ENCODE data around the gene CCDC137.

The CCDC137 gene

DNA sequence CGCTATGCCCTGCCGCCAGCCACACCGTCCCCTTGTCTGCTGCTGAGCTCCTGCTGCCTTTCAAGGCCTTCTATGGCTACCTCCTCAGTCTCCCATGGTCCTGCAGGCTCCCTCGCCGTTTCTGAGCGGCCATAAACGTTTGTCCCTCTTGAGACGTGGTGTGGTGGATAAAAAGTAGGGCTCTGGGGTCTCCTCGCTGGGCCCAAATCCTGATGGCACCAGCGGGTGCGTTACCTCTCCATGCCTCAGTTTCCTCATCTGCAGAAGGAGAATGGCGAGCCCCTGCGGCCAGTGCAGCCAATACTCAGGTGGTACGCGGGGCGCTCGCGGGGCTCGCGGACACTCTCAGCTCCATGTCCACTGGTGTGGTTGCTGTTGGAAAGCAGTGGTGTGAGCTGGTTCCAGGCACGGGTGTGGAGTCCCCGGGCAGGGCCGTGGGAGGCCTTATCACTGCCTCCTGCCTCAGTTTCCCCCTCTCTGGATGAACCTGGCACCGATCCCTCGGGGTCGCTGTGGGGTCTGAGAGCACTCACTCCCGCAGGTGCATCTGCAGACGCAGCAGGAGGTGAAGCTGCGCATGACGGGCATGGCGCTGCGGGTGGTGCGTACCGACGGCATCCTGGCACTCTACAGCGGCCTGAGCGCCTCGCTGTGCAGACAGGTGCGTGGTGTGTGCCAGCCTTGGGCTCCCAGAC is 48.0 kb downstream of the CCDC137 start:
- no peak for DNase-seq
- no peaks in the 10 kb centered on the region for H3K36me3 ChIP-seq (replicated peaks; ENCODE audit: insufficient read depth, low read length)
- H3K9ac ChIP-seq (ENCODE audit: low read length), result no peak overlapping the region
- H3K9me2 ChIP-seq (replicated peaks; ENCODE audit: insufficient read depth, low read length), result no peaks in the 10 kb centered on the region
- H2AFZ ChIP-seq (ENCODE audit: low read length), result no peak overlapping the region
- no peaks in the 10 kb centered on the region for H4K20me1 ChIP-seq (ENCODE audit: insufficient read depth, low read length)
- no peaks in the 10 kb centered on the region for H3K27me3 ChIP-seq (replicated peaks; ENCODE audit: insufficient read depth, low read length)
- peaks cover 17% of the 10 kb centered on the region for H3K4me1 ChIP-seq (ENCODE audit: low read length)
- H3K27ac ChIP-seq (ENCODE audit: low read length), result no peak overlapping the region
- TF ChIP-seq EZH2 (optimal IDR thresholded peaks at IDR 0.05; ENCODE audit: low read depth, low read length) (no peak), CTCF (IDR thresholded peaks at IDR 0.05; ENCODE audit: low read length) (no peak)
- H3K4me2 ChIP-seq (ENCODE audit: low read depth, low read length), result no peak overlapping the region
- peaks cover 34% of the 10 kb centered on the region for H3K79me2 ChIP-seq (ENCODE audit: low read length)
- peaks cover 12% of the 10 kb centered on the region for H3F3A ChIP-seq (ENCODE audit: insufficient read depth, low read length)
- H3K9me3 ChIP-seq (replicated peaks; ENCODE audit: insufficient read depth, low read length), result no peaks in the 10 kb centered on the region
- no peak overlapping the region for H3K4me3 ChIP-seq (ENCODE audit: low read length)

DNA sequence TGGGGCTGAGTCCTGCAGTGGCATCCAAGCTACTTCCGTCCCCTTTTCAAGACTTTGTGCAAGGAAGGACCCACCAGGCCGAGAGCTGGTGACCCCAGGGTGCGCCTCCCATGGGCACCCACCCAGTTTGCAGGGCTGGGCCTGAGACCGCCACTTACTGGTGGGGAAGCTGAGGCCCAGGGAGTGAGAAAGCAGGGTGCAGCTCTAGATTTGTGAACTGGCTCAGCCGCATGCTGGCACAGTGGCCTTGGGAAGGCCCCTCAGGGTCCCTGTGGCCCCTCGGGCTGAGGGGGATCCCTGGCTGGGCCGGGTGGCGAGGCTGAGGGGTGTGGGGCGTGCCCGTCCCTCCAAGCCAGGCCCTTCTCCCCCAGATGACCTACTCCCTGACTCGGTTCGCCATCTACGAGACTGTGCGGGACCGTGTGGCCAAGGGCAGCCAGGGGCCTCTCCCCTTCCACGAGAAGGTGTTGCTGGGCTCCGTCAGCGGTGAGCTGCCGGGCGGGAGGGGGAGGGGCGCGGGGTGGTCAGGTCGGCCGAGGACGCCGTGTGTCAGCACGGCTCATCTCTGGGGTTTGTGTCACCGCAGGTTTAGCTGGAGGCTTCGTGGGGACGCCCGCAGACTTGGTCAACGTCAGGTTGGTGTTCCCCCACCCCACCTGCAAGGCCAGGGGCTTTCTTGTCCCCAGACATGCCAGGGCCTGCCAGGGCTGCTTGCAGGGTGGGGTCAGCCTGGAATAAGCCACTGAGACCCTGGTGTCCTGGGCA is 48.8 kb downstream of the CCDC137 start:
- TF ChIP-seq EZH2 (optimal IDR thresholded peaks at IDR 0.05; ENCODE audit: low read depth, low read length) (no peak), CTCF (IDR thresholded peaks at IDR 0.05; ENCODE audit: low read length) (no peak), EZH2phosphoT487 (IDR thresholded peaks at IDR 0.05; ENCODE audit: low read length) (no peak)
- Histone ChIP-seq H3K4me1 (ENCODE audit: low read length) (peaks cover 17% of the 10 kb centered on the region), H4K20me1 (ENCODE audit: insufficient read depth, low read length) (no peaks in the 10 kb centered on the region), H3K9me2 (replicated peaks; ENCODE audit: insufficient read depth, low read length) (no peaks in the 10 kb centered on the region), H3K4me2 (ENCODE audit: low read depth, low read length) (no peak overlapping the region), H3K36me3 (replicated peaks; ENCODE audit: insufficient read depth, low read length) (no peaks in the 10 kb centered on the region), H2AFZ (ENCODE audit: low read length) (no peak overlapping the region), H3K4me3 (ENCODE audit: low read length) (no peak overlapping the region), H3K9me3 (replicated peaks; ENCODE audit: insufficient read depth, low read length) (no peaks in the 10 kb centered on the region), H3K9ac (ENCODE audit: low read length) (no peak overlapping the region), H3K79me2 (ENCODE audit: low read length) (peaks cover 34% of the 10 kb centered on the region), H3K27me3 (replicated peaks; ENCODE audit: insufficient read depth, low read length) (no peaks in the 10 kb centered on the region), H3K27ac (ENCODE audit: low read length) (no peak overlapping the region), H3F3A (ENCODE audit: insufficient read depth, low read length) (peaks cover 12% of the 10 kb centered on the region)
- no peak for DNase-seq

GRCh38 chr17:81715872-81716673 is 49.5 kb downstream of the CCDC137 start:
- H3K4me2 ChIP-seq (ENCODE audit: low read depth, low read length), result no peak overlapping the region
- H3K27ac ChIP-seq (ENCODE audit: low read length), result no peak overlapping the region
- TF ChIP-seq EZH2 (optimal IDR thresholded peaks at IDR 0.05; ENCODE audit: low read depth, low read length), result no peak
- no peak for TF ChIP-seq CTCF (IDR thresholded peaks at IDR 0.05; ENCODE audit: low read length)
- TF ChIP-seq EZH2phosphoT487 (IDR thresholded peaks at IDR 0.05; ENCODE audit: low read length), result no peak

More at GRCh38 chr17:81715872-81716673, 49.5 kb downstream of the CCDC137 start:
- H3K9me2 ChIP-seq (replicated peaks; ENCODE audit: insufficient read depth, low read length), result no peaks in the 10 kb centered on the region
- H4K20me1 ChIP-seq (ENCODE audit: insufficient read depth, low read length), result no peaks in the 10 kb centered on the region
- peaks cover 34% of the 10 kb centered on the region for H3K79me2 ChIP-seq (ENCODE audit: low read length)
- H3K27me3 ChIP-seq (replicated peaks; ENCODE audit: insufficient read depth, low read length), result no peaks in the 10 kb centered on the region
- no peak overlapping the region for H3K4me3 ChIP-seq (ENCODE audit: low read length)
- H3F3A ChIP-seq (ENCODE audit: insufficient read depth, low read length), result peaks cover 8% of the 10 kb centered on the region
- no peaks in the 10 kb centered on the region for H3K36me3 ChIP-seq (replicated peaks; ENCODE audit: insufficient read depth, low read length)
- H3K9ac ChIP-seq (ENCODE audit: low read length), result no peak overlapping the region
- no peak overlapping the region for H2AFZ ChIP-seq (ENCODE audit: low read length)
- DNase-seq, result no peak
- H3K4me1 ChIP-seq (ENCODE audit: low read length), result peaks cover 11% of the 10 kb centered on the region
- no peaks in the 10 kb centered on the region for H3K9me3 ChIP-seq (replicated peaks; ENCODE audit: insufficient read depth, low read length)
